ENCODE measurements around the gene NOL6. TPM values are rescaled to one million over a fixed set of nuclear protein-coding genes. Genes with fewer than 3 reads are reported as not detected.

NOL6 gene
- total RNA-seq, 2 experiments from 2014 or later: 39.0 to 39.4 TPM

GRCh38 chr9:33453286-33453860 is 20.4 kb downstream of the NOL6 start:
- peak; percentile 55 for DNase-seq
- Mint-ChIP-seq H3K36me3 (ENCODE audit: low read depth) (peaks cover 2% of the 10 kb centered on the region), H3K9me3 (ENCODE audit: low read depth) (no peaks in the 10 kb centered on the region), H3K27me3 (no peaks in the 10 kb centered on the region), H3K4me1 (peaks cover 62% of the 10 kb centered on the region), H3K27ac (peak overlapping the region; percentile 85), H3K4me3 (peak overlapping the region; percentile 8)
- ChIA-PET CTCF (interaction anchor here (0.6 to 5.6 kb wide), 20 partner anchors 9 to 175 kb away, joined by 3 to 45 read pairs (median 4); partner anchors contain the start of gene NOL6), POLR2A (interaction anchor here (1.3 to 1.4 kb wide), 2 partner anchors 20 to 163 kb away, joined by 3 to 11 read pairs; partner anchors contain the start of genes NFX1 and NOL6)
- peak; percentile 51 for ATAC-seq
- intact Hi-C loops (cut with DNase I, micrococcal nuclease): no loop called here

DNA sequence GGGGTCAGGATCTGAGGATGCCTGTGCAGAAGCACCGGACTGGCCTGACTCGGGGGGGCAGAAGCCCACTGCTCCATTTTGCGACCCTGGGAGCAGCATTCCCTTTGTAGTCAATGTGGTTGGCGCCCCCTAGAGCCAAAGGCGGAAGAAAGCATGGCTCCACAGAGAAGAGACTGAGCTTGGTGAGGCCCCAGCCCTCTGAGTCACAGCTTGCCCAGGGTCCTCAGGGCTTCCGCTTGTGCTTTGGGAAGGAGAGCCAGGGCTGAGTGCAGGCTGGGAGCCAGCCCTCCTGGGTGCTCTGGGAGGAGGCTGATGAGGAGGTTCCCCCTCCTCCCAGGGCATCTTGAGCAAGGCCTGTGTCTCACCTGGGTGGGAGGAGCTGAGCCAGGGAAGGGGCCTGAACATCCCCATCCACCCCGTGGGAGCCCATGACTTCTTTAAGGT is 20.9 kb downstream of the NOL6 start:
- ATAC-seq (peak; percentile 87), DNase-seq (peak; percentile 83)
- ChIA-PET POLR2A (interaction anchor here (1.4 kb wide), 1 partner anchor 21 kb away, joined by 11 read pairs; the partner anchor contains the start of gene NOL6), CTCF (interaction anchor here (0.6 to 5.6 kb wide), 17 partner anchors 9 to 174 kb away, joined by 3 to 45 read pairs (median 4); partner anchors contain the start of gene NOL6)
- intact Hi-C loops (cut with DNase I, micrococcal nuclease): no loop called here
- Mint-ChIP-seq H3K27ac (peak overlapping the region; percentile 85), H3K4me3 (peak overlapping the region; percentile 15), H3K9me3 (ENCODE audit: low read depth) (no peaks in the 10 kb centered on the region), H3K27me3 (no peaks in the 10 kb centered on the region), H3K4me1 (peaks cover 63% of the 10 kb centered on the region), H3K36me3 (ENCODE audit: low read depth) (no peaks in the 10 kb centered on the region)

- no peak for DNase-seq
- H3K4me3 Mint-ChIP-seq: no peak overlapping the region
- CTCF ChIA-PET: interaction anchor here (0.6 to 5.6 kb wide), 8 partner anchors 11 to 75 kb away, joined by 3 to 45 read pairs (median 22); partner anchors contain the start of gene NOL6
- POLR2A ChIA-PET: interaction anchor here (0.6 kb wide), 1 partner anchor 192 kb away, joined by 3 read pairs; no protein-coding TSS in a partner anchor
- no peak overlapping the region for H3K27ac Mint-ChIP-seq
- H3K36me3 Mint-ChIP-seq (ENCODE audit: low read depth): no peaks in the 10 kb centered on the region
- no peak for ATAC-seq
- peaks cover 60% of the 10 kb centered on the region for H3K4me1 Mint-ChIP-seq
- H3K27me3 Mint-ChIP-seq: no peaks in the 10 kb centered on the region
- no peaks in the 10 kb centered on the region for H3K9me3 Mint-ChIP-seq (ENCODE audit: low read depth)
- intact Hi-C loops (cut with DNase I, micrococcal nuclease): no loop called here
Measured at GRCh38 chr9:33450621-33451146, 23.0 kb downstream of the NOL6 start.

DNA sequence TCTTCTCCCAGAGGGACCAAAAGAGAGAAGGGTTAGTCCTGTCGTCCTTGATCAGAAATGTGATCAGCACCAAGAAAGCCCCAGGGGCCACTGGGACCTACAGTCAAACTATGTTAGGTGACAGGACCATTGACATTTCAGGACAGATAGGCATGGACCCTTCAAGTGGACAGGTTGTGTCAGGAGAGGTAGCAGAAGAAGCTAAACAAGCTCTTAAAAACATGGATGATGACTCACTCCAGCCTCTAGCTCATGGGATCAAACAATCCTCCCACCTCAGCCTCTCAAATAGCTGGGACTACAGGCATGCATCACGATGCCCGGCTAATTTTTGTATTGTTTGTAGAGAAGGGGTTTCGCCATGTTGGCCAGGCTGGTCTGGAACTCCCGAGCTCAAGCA is 24.0 kb downstream of the NOL6 start:
- DNase-seq (no peak), ATAC-seq (no peak)
- Mint-ChIP-seq H3K36me3 (ENCODE audit: low read depth) (no peaks in the 10 kb centered on the region), H3K9me3 (ENCODE audit: low read depth) (no peaks in the 10 kb centered on the region), H3K4me3 (no peak overlapping the region), H3K27ac (no peak overlapping the region), H3K4me1 (peaks cover 64% of the 10 kb centered on the region), H3K27me3 (no peaks in the 10 kb centered on the region)
- CTCF ChIA-PET: interaction anchor here (1.1 to 4.5 kb wide), 4 partner anchors 16 to 34 kb away, joined by 3 to 39 read pairs (median 14); partner anchors contain the start of gene NOL6
- POLR2A ChIA-PET: no interaction called here
- intact Hi-C loops (cut with DNase I, micrococcal nuclease): loop anchor here in 1 of 2 experiments (5.0 kb wide), 1 partner anchor 157 kb away; the partner anchor contains the start of gene NFX1

DNA sequence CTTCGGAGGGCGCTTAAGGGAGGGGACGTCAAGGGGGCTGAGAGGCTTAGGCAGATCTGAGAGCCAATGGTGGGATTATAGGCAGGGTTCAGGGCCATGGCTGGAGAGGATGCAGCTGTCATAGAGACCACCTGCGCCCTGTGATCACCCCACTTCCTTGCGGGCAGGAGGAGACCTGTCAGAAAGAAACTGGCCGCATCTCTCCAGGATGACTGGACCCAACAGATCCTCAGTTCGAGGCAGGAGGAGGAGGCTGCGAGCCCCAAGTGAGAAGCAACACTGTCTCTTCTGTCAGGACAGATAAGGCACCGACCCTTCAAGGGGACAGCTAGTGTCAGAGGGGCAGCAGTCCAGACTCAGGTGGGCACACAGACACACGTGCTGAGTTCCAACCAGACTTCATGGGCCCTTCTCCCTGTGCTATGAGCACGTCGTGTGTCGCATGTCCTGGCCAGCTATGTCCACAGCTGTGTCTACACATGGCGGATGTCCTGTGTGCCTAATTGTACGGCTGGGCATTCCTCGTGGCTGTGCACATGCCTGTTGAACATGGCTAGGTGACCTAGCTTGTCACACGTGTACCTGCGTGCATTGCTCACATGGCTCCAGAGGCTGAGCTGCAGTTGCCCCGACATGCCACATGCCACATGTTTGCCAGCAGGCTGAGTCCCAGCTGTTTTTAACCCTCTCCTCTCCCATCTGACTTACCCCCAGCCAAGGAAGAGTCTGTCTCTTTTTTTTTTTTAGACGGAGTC is 25.7 kb downstream of the NOL6 start:
- Mint-ChIP-seq H3K27me3 (no peaks in the 10 kb centered on the region), H3K27ac (peak overlapping the region; percentile 78), H3K4me3 (peak overlapping the region; percentile 79), H3K36me3 (ENCODE audit: low read depth) (no peaks in the 10 kb centered on the region), H3K9me3 (ENCODE audit: low read depth) (no peaks in the 10 kb centered on the region), H3K4me1 (peaks cover 51% of the 10 kb centered on the region)
- DNase-seq: peak; percentile 46
- ChIA-PET POLR2A (interaction anchor here (1.0 to 2.5 kb wide), 2 partner anchors 19 to 26 kb away, joined by 3 to 10 read pairs; partner anchors contain the start of gene NOL6), CTCF (interaction anchor here (0.6 to 4.5 kb wide), 6 partner anchors 8 to 176 kb away, joined by 3 to 39 read pairs (median 4); no protein-coding TSS in a partner anchor)
- intact Hi-C loops (cut with DNase I, micrococcal nuclease): loop anchor here (1.0 to 5.0 kb wide), 10 partner anchors 13 to 369 kb away; partner anchors contain the start of genes BAG1 (in 2 of the 2), NOL6 (in 2 of the 2), AQP7 (in 1 of the 2) and CHMP5 (in 1 of the 2)
- ATAC-seq: no peak

DNA sequence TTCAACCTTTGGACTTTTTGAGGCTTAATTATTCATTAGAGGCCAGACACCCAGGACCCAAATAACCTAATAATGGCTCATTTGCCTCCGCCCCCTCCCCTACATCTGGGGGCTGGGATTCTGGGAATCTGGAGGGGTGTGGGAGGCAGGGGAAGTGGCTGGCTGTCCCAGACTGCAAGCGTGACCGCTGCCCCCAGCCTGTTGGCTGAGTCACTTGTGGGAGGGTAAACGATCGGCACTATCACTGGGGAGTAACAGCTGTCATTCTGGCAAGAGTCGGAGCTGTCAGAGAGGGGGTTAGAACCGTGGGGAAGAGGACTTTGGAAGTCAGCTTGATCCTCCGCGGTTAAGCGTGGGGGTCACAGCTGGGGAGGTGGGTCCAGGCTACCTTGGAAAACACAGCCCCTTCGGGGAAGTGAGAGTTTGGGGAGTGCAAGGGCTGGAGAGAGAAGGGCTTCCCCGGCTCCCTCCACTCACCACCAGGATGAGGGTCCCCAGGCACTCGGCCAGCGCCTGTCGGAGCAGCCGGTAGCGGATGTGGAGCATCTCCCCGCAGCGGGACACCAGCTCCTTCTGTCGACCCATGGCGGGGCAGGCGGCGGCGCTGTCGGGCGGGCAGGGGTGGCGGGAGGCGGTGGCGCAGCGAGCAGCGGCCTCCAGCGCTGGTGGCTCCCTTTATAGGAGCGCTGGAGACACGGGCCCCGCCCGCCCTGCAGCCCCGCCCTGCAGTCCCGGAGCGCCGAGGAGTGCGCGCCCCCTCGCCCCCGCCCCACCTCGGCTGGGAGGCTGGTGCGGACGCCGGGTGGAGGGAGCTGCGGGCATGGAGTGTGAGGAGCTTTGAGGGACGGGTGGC is 26.6 kb downstream of the NOL6 start, which contains the start of gene AQP3:
Gene AQP3 (minus strand): TSS at position 648 of the 853 bp plus-strand sequence. CDS start 63 bp downstream, at position 585.
- ATAC-seq (peak; percentile 68), DNase-seq (peak; percentile 85)
- Mint-ChIP-seq H3K27me3 (no peaks in the 10 kb centered on the region), H3K27ac (peak within 1 kb of the TSS; percentile 93), H3K4me3 (peak within 1 kb of the TSS; percentile 79), H3K9me3 (ENCODE audit: low read depth) (no peaks in the 10 kb centered on the region), H3K4me1 (peaks cover 43% of the 10 kb centered on the region), H3K36me3 (ENCODE audit: low read depth) (peaks cover 3% of the 10 kb centered on the region)
- CTCF ChIA-PET: interaction anchor here (0.6 to 4.5 kb wide), 10 partner anchors 10 to 177 kb away, joined by 3 to 39 read pairs (median 4); partner anchors contain the start of gene NOL6
- intact Hi-C loops (cut with DNase I, micrococcal nuclease): loop anchor here (1.0 to 5.0 kb wide), 14 partner anchors 11 to 882 kb away; partner anchors contain the start of genes BAG1 (in 2 of the 2), NFX1 (in 2 of the 2), NOL6 (in 2 of the 2) and AQP7 (in 1 of the 2)
- POLR2A ChIA-PET: interaction anchor here (1.0 to 2.5 kb wide), 2 partner anchors 20 to 27 kb away, joined by 3 to 10 read pairs; partner anchors contain the start of gene NOL6

DNA sequence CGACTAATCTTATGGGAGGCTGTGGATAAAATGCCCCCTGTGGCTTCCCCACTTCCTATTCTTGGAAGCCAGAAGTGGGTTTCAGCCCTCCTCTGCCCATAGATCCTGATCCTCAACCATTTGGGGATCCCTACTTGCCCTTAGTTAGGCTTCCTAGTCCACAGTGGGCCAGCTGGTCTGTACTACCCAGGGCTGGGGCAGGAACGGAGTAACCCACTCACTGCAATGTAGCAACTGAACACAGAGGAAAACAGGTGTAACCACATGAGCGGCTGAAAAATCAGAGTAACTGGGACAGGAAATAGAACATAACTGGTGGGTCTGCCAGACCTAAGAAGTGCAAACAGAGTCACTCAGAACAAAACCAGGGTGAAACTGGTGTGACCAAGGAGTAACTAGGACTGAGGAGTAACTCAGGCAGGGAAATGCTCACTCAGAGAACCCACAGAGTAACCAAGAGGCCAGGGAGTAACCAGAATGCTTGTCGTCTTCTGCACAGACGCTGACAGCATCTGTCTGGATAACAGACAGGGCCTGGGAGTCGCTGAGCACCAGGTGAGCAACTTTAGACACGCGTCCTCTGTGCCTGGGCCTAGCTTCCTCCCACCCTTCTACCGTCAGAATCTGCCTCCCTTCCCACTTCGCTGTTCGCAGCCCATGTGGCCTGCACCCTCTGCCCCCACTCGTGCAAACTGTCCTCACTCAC is 27.3 kb downstream of the NOL6 start:
- H3K36me3 Mint-ChIP-seq (ENCODE audit: low read depth): peaks cover 4% of the 10 kb centered on the region
- peak; percentile 81 for DNase-seq
- intact Hi-C loops (cut with DNase I, micrococcal nuclease): loop anchor here (1.0 to 5.0 kb wide), 11 partner anchors 12 to 883 kb away; partner anchors contain the start of genes NFX1 (in 2 of the 2), AQP7 (in 1 of the 2), BAG1 (in 1 of the 2) and CHMP5 (in 1 of the 2)
- ATAC-seq: peak; percentile 85
- no peaks in the 10 kb centered on the region for H3K9me3 Mint-ChIP-seq (ENCODE audit: low read depth)
- H3K4me3 Mint-ChIP-seq: peak overlapping the region; percentile 79
- peaks cover 41% of the 10 kb centered on the region for H3K4me1 Mint-ChIP-seq
- peak overlapping the region; percentile 93 for H3K27ac Mint-ChIP-seq
- CTCF ChIA-PET: interaction anchor here (0.8 to 4.5 kb wide), 5 partner anchors 9 to 41 kb away, joined by 3 to 39 read pairs (median 4); no protein-coding TSS in a partner anchor
- no peaks in the 10 kb centered on the region for H3K27me3 Mint-ChIP-seq
- POLR2A ChIA-PET: interaction anchor here (2.5 kb wide), 1 partner anchor 27 kb away, joined by 10 read pairs; the partner anchor contains the start of gene NOL6

DNA sequence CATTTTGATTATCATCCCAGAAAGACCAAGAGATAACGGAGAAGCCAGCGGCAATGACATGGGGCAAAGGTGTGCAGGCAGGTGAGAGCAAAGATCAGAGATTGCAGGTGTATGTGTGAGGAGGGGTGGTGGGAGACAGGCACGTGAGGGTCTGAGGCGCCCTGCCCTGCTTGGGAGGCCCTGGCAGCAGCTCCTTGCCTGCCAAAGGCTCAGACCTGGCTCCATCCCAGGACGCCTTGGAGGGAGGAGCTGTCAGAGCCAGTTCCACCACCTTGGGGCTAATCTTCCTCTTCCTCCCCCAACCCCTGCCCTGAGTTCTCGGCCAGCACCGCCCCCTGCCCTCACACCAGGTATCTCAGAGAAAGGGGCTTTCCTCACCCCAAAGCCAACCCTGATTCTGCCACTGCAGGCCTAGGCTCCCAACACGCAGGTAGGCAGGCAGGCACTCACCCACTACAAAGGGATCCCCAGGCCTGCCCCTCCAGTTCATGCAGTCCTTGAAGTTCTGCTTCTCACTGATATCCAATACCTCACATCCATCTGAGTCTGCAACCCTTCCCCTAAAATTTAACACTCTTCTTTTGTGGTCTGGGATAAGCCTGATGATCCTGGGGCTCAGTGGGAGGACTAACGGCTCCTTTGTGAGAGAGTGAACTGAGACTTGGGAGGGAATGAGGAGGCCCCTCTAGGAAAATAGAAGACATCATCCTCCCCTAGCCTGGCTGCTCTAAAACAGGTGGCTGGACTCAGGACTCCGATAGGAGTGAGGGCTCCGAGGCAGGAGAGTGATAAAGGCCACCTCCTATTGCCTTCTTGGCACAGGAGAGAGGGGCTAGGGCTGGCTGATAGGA is 28.1 kb downstream of the NOL6 start:
- Mint-ChIP-seq H3K4me3 (peak overlapping the region; percentile 79), H3K9me3 (ENCODE audit: low read depth) (no peaks in the 10 kb centered on the region), H3K4me1 (peaks cover 41% of the 10 kb centered on the region), H3K27ac (peak overlapping the region; percentile 93), H3K27me3 (no peaks in the 10 kb centered on the region), H3K36me3 (ENCODE audit: low read depth) (peaks cover 4% of the 10 kb centered on the region)
- ChIA-PET CTCF (interaction anchor here (0.8 to 2.0 kb wide), 5 partner anchors 19 to 78 kb away, joined by 3 to 10 read pairs (median 4); partner anchors contain the start of gene ANKRD18B), POLR2A (interaction anchor here (2.5 kb wide), 1 partner anchor 28 kb away, joined by 10 read pairs; the partner anchor contains the start of gene NOL6)
- intact Hi-C loops (cut with DNase I, micrococcal nuclease): loop anchor here (1.0 to 5.0 kb wide), 11 partner anchors 13 to 884 kb away; partner anchors contain the start of genes NFX1 (in 2 of the 2), AQP7 (in 1 of the 2), BAG1 (in 1 of the 2) and CHMP5 (in 1 of the 2)
- DNase-seq (peak; percentile 33), ATAC-seq (no peak)

All from activated CD4-positive, alpha-beta T cell treated with anti-CD3 and anti-CD28 coated beads for 36 hours (primary cell).